ENCODE data around the gene TMIGD2. TPM values are rescaled to one million over a fixed set of nuclear protein-coding genes. Genes with fewer than 3 reads are reported as not detected.
A peak's percentile ranks its signal among the peaks of the same experiment; 100 is the strongest.

The TMIGD2 gene
- total RNA-seq, 1 experiment from 2014 or later, result 0.94 TPM

DNA sequence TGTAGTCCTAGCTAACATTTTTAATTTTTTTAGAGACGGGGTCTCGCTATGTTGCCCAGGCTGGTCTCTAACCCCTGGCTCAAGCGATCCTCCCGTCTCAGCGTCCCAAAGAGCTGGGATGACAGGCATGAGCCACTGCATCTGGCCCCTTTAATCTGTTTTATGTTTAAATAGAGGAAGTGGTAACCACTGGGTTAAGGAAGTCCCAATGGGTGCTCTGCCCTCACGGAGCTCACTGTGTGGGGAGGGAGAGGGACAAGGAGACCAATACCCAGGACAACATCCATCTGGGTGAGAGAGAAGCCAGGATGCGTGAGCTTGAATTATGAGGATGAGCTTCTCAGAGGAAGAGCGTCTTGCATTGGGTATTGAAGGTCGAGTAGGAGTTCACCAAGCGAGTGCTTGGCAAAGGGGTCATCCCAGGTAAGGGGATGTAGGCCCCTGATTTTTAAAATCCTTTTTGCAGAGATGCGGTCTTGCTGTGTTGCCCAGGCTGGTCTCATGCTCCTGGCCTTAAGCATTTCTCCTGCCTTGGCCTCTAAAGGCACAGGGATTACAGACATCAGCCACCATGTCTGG lies 41.5 kb downstream of the TMIGD2 start:
- CTCF ChIA-PET, result interaction anchor here (0.5 kb wide), 1 partner anchor 9 kb away, joined by 4 read pairs; no protein-coding TSS in a partner anchor
- DNase-seq (ENCODE audit: low spot score) (no peak), ATAC-seq (no peak)
- no peak for TF ChIP-seq NR2C2 (CRISPR knock-in tag; IDR thresholded peaks at IDR 0.05)
- TF ChIP-seq NR1H2 (CRISPR knock-in tag; IDR thresholded peaks at IDR 0.05), result no peak
- H3K27me3 Mint-ChIP-seq (ENCODE audit: low read depth), result no peaks in the 10 kb centered on the region
- peaks cover 8% of the 10 kb centered on the region for H3K9me3 Mint-ChIP-seq
- H3K27ac Mint-ChIP-seq, result no peak overlapping the region
- POLR2A ChIA-PET, result no interaction called here
- no peak overlapping the region for H3K4me3 Mint-ChIP-seq
- H3K36me3 Mint-ChIP-seq, result peaks cover 29% of the 10 kb centered on the region
- no peaks in the 10 kb centered on the region for H3K4me1 Mint-ChIP-seq

DNA sequence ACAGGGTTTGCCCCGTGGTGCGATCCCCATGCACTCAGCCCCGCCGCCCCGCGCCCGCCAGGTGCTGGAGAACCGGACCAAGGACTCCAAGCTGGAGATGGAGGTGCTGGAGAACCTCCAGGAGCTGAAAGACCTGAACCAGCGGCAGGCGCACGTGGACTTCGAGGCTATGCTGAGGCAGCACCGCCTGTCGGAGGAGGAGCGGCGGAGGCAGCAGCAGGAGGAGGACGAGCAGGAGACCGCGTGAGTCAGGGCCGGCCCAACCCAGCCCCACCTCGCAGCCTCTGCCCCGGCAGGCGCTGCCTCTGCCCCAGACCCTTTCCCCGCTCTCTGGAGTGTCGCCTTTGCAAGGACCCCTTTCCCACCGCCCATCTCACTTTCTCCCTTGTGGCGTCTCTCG lies 44.0 kb downstream of the TMIGD2 start:
- Mint-ChIP-seq H3K27me3 (ENCODE audit: low read depth) (no peaks in the 10 kb centered on the region), H3K4me3 (no peak overlapping the region), H3K36me3 (peaks cover 48% of the 10 kb centered on the region), H3K9me3 (peaks cover 13% of the 10 kb centered on the region), H3K4me1 (no peaks in the 10 kb centered on the region), H3K27ac (no peak overlapping the region)
- DNase-seq (ENCODE audit: low spot score) (no peak), ATAC-seq (no peak)
- POLR2A ChIA-PET, result no interaction called here
- TF ChIP-seq CREM (CRISPR knock-in tag; IDR thresholded peaks at IDR 0.05) (no peak), ZNF416 (CRISPR knock-in tag; IDR thresholded peaks at IDR 0.05) (no peak), RORB (CRISPR knock-in tag; IDR thresholded peaks at IDR 0.05) (no peak), HMGA2 (CRISPR knock-in tag; IDR thresholded peaks at IDR 0.05) (no peak), ZNF138 (CRISPR knock-in tag; conservative IDR thresholded peaks at IDR 0.05) (no peak), CBFB (CRISPR knock-in tag; IDR thresholded peaks at IDR 0.05; ENCODE audit: low read depth) (no peak), ZNF317 (CRISPR knock-in tag; IDR thresholded peaks at IDR 0.05; ENCODE audit: borderline replicate concordance, low read depth) (no peak), ZNF671 (CRISPR knock-in tag; IDR thresholded peaks at IDR 0.05) (no peak)
- TF ChIP-seq, protein P1, sequence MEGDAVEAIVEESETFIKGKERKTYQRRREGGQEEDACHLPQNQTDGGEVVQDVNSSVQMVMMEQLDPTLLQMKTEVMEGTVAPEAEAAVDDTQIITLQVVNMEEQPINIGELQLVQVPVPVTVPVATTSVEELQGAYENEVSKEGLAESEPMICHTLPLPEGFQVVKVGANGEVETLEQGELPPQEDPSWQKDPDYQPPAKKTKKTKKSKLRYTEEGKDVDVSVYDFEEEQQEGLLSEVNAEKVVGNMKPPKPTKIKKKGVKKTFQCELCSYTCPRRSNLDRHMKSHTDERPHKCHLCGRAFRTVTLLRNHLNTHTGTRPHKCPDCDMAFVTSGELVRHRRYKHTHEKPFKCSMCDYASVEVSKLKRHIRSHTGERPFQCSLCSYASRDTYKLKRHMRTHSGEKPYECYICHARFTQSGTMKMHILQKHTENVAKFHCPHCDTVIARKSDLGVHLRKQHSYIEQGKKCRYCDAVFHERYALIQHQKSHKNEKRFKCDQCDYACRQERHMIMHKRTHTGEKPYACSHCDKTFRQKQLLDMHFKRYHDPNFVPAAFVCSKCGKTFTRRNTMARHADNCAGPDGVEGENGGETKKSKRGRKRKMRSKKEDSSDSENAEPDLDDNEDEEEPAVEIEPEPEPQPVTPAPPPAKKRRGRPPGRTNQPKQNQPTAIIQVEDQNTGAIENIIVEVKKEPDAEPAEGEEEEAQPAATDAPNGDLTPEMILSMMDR (IDR thresholded peaks at IDR 0.05), result no peak
- TF ChIP-seq, protein P2, sequence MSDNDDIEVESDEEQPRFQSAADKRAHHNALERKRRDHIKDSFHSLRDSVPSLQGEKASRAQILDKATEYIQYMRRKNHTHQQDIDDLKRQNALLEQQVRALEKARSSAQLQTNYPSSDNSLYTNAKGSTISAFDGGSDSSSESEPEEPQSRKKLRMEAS (CRISPR knock-in tag; IDR thresholded peaks at IDR 0.05), result no peak
- TF ChIP-seq, protein P3, sequence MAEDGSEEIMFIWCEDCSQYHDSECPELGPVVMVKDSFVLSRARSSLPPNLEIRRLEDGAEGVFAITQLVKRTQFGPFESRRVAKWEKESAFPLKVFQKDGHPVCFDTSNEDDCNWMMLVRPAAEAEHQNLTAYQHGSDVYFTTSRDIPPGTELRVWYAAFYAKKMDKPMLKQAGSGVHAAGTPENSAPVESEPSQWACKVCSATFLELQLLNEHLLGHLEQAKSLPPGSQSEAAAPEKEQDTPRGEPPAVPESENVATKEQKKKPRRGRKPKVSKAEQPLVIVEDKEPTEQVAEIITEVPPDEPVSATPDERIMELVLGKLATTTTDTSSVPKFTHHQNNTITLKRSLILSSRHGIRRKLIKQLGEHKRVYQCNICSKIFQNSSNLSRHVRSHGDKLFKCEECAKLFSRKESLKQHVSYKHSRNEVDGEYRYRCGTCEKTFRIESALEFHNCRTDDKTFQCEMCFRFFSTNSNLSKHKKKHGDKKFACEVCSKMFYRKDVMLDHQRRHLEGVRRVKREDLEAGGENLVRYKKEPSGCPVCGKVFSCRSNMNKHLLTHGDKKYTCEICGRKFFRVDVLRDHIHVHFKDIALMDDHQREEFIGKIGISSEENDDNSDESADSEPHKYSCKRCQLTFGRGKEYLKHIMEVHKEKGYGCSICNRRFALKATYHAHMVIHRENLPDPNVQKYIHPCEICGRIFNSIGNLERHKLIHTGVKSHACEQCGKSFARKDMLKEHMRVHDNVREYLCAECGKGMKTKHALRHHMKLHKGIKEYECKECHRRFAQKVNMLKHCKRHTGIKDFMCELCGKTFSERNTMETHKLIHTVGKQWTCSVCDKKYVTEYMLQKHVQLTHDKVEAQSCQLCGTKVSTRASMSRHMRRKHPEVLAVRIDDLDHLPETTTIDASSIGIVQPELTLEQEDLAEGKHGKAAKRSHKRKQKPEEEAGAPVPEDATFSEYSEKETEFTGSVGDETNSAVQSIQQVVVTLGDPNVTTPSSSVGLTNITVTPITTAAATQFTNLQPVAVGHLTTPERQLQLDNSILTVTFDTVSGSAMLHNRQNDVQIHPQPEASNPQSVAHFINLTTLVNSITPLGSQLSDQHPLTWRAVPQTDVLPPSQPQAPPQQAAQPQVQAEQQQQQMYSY (CRISPR knock-in tag; IDR thresholded peaks at IDR 0.05), result no peak
- CTCF ChIA-PET, result interaction anchor here (1.1 to 5.9 kb wide), 2 partner anchors 9 to 118 kb away, joined by 3 to 46 read pairs; no protein-coding TSS in a partner anchor

DNA sequence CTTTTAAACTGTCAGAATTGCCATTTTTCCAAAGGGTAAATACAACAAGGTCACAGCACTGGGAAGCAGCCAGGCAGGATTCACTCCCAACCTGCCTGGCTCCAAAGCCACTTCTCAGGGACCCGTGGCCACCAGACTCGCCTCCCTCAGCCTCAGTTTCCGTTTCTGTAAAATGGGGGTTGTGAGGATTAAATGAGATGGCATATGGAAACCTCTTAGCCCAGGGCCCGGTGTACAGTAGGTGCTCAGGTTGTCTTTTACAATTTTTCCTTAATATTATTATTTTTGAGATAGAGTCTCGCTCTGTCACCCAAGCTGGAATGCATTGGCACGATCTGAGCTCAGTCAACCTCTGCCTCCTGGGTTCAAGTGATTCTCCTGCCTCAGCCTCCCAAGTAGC lies 45.2 kb downstream of the TMIGD2 start:
- POLR2A ChIA-PET, result no interaction called here
- Mint-ChIP-seq H3K4me1 (no peaks in the 10 kb centered on the region), H3K27me3 (ENCODE audit: low read depth) (no peaks in the 10 kb centered on the region), H3K36me3 (peaks cover 57% of the 10 kb centered on the region), H3K9me3 (peaks cover 13% of the 10 kb centered on the region), H3K27ac (no peak overlapping the region), H3K4me3 (no peak overlapping the region)
- no peak for TF ChIP-seq ESRRA (CRISPR knock-in tag; IDR thresholded peaks at IDR 0.05; ENCODE audit: borderline replicate concordance)
- CTCF ChIA-PET, result interaction anchor here (0.6 to 5.9 kb wide), 5 partner anchors 10 to 95 kb away, joined by 3 to 46 read pairs (median 4); partner anchors contain the start of genes STAP2 and YJU2
- no peak for ATAC-seq
- DNase-seq (ENCODE audit: low spot score), result no peak

DNA sequence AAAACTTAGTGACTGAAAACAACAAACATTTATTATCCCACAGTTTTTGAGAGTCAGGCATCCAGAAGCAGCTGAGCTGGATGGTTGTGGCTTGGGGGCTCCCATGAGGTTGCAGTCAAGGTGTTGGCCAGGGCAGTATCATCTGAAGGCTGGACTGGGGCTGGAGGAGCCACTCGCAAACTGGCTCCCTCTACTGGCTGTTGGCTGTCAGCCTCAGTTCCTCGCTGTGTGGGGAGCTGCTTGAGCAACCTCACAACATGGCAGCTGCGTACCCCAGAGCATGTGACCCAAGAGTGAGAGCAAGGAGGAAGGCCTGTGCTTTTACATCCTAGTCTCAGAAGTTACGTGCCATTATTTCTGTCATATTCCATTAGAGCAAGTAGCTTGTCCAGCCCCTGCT lies 45.6 kb downstream of the TMIGD2 start:
- H3K36me3 Mint-ChIP-seq, result peaks cover 61% of the 10 kb centered on the region
- no peak overlapping the region for H3K4me3 Mint-ChIP-seq
- ATAC-seq (peak; percentile 41), DNase-seq (ENCODE audit: low spot score) (no peak)
- TF ChIP-seq ZNF219 (CRISPR knock-in tag; IDR thresholded peaks at IDR 0.05; ENCODE audit: borderline replicate concordance) (no peak), ZNF138 (CRISPR knock-in tag; conservative IDR thresholded peaks at IDR 0.05) (no peak), SOX15 (CRISPR knock-in tag; IDR thresholded peaks at IDR 0.05) (no peak), ETV6 (CRISPR knock-in tag; IDR thresholded peaks at IDR 0.05) (no peak)
- TF ChIP-seq, protein P4, sequence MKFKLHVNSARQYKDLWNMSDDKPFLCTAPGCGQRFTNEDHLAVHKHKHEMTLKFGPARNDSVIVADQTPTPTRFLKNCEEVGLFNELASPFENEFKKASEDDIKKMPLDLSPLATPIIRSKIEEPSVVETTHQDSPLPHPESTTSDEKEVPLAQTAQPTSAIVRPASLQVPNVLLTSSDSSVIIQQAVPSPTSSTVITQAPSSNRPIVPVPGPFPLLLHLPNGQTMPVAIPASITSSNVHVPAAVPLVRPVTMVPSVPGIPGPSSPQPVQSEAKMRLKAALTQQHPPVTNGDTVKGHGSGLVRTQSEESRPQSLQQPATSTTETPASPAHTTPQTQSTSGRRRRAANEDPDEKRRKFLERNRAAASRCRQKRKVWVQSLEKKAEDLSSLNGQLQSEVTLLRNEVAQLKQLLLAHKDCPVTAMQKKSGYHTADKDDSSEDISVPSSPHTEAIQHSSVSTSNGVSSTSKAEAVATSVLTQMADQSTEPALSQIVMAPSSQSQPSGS (CRISPR knock-in tag; IDR thresholded peaks at IDR 0.05; ENCODE audit: borderline replicate concordance, low read depth), result no peak
- TF ChIP-seq, protein P5, sequence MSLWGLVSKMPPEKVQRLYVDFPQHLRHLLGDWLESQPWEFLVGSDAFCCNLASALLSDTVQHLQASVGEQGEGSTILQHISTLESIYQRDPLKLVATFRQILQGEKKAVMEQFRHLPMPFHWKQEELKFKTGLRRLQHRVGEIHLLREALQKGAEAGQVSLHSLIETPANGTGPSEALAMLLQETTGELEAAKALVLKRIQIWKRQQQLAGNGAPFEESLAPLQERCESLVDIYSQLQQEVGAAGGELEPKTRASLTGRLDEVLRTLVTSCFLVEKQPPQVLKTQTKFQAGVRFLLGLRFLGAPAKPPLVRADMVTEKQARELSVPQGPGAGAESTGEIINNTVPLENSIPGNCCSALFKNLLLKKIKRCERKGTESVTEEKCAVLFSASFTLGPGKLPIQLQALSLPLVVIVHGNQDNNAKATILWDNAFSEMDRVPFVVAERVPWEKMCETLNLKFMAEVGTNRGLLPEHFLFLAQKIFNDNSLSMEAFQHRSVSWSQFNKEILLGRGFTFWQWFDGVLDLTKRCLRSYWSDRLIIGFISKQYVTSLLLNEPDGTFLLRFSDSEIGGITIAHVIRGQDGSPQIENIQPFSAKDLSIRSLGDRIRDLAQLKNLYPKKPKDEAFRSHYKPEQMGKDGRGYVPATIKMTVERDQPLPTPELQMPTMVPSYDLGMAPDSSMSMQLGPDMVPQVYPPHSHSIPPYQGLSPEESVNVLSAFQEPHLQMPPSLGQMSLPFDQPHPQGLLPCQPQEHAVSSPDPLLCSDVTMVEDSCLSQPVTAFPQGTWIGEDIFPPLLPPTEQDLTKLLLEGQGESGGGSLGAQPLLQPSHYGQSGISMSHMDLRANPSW (CRISPR knock-in tag; conservative IDR thresholded peaks at IDR 0.05; ENCODE audit: low read depth), result no peak
- no peak overlapping the region for H3K27ac Mint-ChIP-seq
- peaks cover 13% of the 10 kb centered on the region for H3K9me3 Mint-ChIP-seq
- H3K4me1 Mint-ChIP-seq, result no peaks in the 10 kb centered on the region
- ChIA-PET CTCF (interaction anchor here (0.6 to 5.9 kb wide), 6 partner anchors 10 to 95 kb away, joined by 3 to 46 read pairs (median 4); partner anchors contain the start of genes STAP2 and YJU2), POLR2A (no interaction called here)
- H3K27me3 Mint-ChIP-seq (ENCODE audit: low read depth), result no peaks in the 10 kb centered on the region
